Measurements from ENCODE around the gene ANKS1B. TPM values are rescaled to one million over a fixed set of nuclear protein-coding genes. Genes with fewer than 3 reads are reported as not detected.

ANKS1B gene
- total RNA-seq, 1 donor from 2014 or later, result 11.3 TPM

DNA sequence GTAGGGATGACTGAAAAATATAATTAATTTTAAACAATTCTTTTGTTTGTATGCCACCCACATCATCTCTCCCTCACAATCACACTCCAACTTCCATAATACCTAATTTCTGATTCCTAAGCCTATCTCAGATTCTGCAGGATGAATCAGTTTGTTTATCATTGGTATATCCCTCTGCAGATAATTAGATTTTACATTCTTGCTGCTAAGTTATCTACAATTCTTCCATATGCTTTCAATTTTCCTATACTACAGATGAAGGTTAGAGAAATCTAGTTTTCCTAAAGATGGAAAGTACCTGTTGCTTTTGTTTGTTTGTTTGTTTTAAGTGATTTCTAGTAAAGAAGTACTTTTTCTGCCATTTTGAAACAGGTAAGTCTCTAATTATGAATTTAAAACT, 105.3 kb downstream of the ANKS1B start:
- Mint-ChIP-seq H3K9me3 (ENCODE audit: unreplicated experiment) (no peaks in the 10 kb centered on the region), H3K36me3 (ENCODE audit: unreplicated experiment) (no peaks in the 10 kb centered on the region), H3K4me3 (ENCODE audit: unreplicated experiment) (no peak overlapping the region), H3K4me1 (ENCODE audit: low read depth, unreplicated experiment) (no peaks in the 10 kb centered on the region), H3K27me3 (ENCODE audit: unreplicated experiment) (no peaks in the 10 kb centered on the region), H3K27ac (ENCODE audit: unreplicated experiment) (no peak overlapping the region)
- no peak for DNase-seq
- TF ChIP-seq CTCF (IDR thresholded peaks at IDR 0.05; ENCODE audit: partially characterized antibody, unreplicated experiment), result no peak

DNA sequence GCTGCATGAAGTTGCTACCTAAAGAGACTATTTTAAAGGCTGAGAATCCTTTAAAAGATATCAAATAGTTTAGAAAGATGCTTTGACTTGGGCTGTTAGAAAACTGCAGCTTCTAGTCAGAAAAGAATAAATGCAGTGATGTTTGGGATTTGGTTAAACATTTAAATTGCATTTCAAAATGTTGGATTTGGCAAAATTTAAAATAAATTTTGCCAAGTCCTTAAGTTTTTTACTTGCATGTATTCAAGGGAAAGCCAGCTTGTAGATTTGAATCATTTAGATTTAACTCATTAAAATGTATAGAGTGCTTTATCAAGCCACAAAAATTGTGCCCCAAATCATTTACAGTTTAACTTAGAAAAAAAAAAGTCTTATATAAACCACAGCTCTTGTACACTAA, 109.7 kb downstream of the ANKS1B start:
- H3K27ac Mint-ChIP-seq (ENCODE audit: unreplicated experiment), result no peak overlapping the region
- no peaks in the 10 kb centered on the region for H3K9me3 Mint-ChIP-seq (ENCODE audit: unreplicated experiment)
- no peaks in the 10 kb centered on the region for H3K36me3 Mint-ChIP-seq (ENCODE audit: unreplicated experiment)
- no peak for TF ChIP-seq CTCF (IDR thresholded peaks at IDR 0.05; ENCODE audit: partially characterized antibody, unreplicated experiment)
- H3K4me3 Mint-ChIP-seq (ENCODE audit: unreplicated experiment), result no peak overlapping the region
- no peak for DNase-seq
- H3K27me3 Mint-ChIP-seq (ENCODE audit: unreplicated experiment), result no peaks in the 10 kb centered on the region
- no peaks in the 10 kb centered on the region for H3K4me1 Mint-ChIP-seq (ENCODE audit: low read depth, unreplicated experiment)

DNA sequence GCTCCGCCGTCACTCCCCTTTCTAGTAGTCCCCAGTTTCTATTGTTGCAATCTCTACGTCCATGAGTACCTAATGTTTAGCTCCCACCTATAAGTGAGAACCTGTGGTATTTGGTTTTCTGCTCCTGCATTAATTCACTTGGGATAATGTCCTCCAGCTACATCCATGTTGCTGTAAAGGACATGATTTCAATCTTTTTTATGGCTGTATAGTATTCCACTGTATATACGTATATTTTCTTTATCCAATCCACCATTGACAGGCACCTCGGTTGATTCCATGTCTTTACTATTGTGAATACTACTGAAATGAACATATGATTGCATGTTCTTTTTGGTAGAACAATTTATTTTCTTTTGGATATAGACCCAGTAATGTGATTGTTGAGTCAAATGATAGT, 114.7 kb downstream of the ANKS1B start:
- Mint-ChIP-seq H3K9me3 (ENCODE audit: unreplicated experiment) (no peaks in the 10 kb centered on the region), H3K27me3 (ENCODE audit: unreplicated experiment) (no peaks in the 10 kb centered on the region), H3K4me1 (ENCODE audit: low read depth, unreplicated experiment) (peaks cover 5% of the 10 kb centered on the region), H3K36me3 (ENCODE audit: unreplicated experiment) (no peaks in the 10 kb centered on the region), H3K27ac (ENCODE audit: unreplicated experiment) (no peak overlapping the region), H3K4me3 (ENCODE audit: unreplicated experiment) (no peak overlapping the region)
- TF ChIP-seq CTCF (IDR thresholded peaks at IDR 0.05; ENCODE audit: partially characterized antibody, unreplicated experiment), result no peak
- DNase-seq, result no peak

- Mint-ChIP-seq H3K36me3 (ENCODE audit: unreplicated experiment) (no peaks in the 10 kb centered on the region), H3K27ac (ENCODE audit: unreplicated experiment) (no peak overlapping the region), H3K27me3 (ENCODE audit: unreplicated experiment) (no peaks in the 10 kb centered on the region), H3K4me1 (ENCODE audit: low read depth, unreplicated experiment) (peaks cover 18% of the 10 kb centered on the region), H3K9me3 (ENCODE audit: unreplicated experiment) (no peaks in the 10 kb centered on the region), H3K4me3 (ENCODE audit: unreplicated experiment) (no peak overlapping the region)
- TF ChIP-seq CTCF (IDR thresholded peaks at IDR 0.05; ENCODE audit: partially characterized antibody, unreplicated experiment), result no peak
- no peak for DNase-seq
Observed at GRCh38 chr12:99861731-99862130, 123.0 kb downstream of the ANKS1B start.

DNA sequence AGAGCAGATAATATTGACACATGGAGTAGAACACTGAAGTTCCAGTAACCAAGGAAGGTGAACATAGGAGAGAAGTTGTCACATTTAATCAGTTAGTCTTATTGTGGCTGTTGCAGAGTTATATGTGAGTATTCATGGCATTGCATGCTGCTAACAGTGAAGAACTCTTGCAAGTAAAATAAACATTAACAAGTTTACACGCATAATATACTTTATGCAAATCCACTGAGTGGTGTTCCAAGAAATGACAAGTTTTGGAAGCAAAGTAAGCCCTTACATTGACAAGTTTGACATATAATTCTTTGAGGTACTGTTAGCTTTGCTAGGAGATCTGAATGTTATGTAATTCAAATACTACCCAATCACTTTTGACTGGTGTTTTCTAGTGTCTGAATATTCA, 125.6 kb downstream of the ANKS1B start:
- H3K27ac Mint-ChIP-seq (ENCODE audit: unreplicated experiment), result no peak overlapping the region
- H3K4me1 Mint-ChIP-seq (ENCODE audit: low read depth, unreplicated experiment), result peaks cover 13% of the 10 kb centered on the region
- no peak overlapping the region for H3K4me3 Mint-ChIP-seq (ENCODE audit: unreplicated experiment)
- H3K36me3 Mint-ChIP-seq (ENCODE audit: unreplicated experiment), result no peaks in the 10 kb centered on the region
- no peak for TF ChIP-seq CTCF (IDR thresholded peaks at IDR 0.05; ENCODE audit: partially characterized antibody, unreplicated experiment)
- DNase-seq, result no peak
- no peaks in the 10 kb centered on the region for H3K27me3 Mint-ChIP-seq (ENCODE audit: unreplicated experiment)
- no peaks in the 10 kb centered on the region for H3K9me3 Mint-ChIP-seq (ENCODE audit: unreplicated experiment)

Data from glutamatergic neuron (in vitro differentiated cells).